A673 (cell line): Measurements from ENCODE around the gene CHIT1. TPM values are rescaled to one million over a fixed set of nuclear protein-coding genes. Genes with fewer than 3 reads are reported as not detected.
"Not testable (repeated sequence)": the region's sequence is repeated elsewhere in the genome, so short reads cannot be mapped to it uniquely, and the experiment has no call there.

Source experiments
- BruUV-seq: library from RNA; stranded (reverse); fragments of 400-500 nt; replicated peaks from 2 replicates; lab custom pipeline; 2021; lab: Mats Ljungman, UMichigan
- CTCF ChIA-PET: fragments of 300-600 bp; sonication (Branson Sonifier 250); formaldehyde crosslinking; loops from one replicate; lab custom pipeline; 2022; ENCODE audit warnings: antibody characterized with exemption; lab: Charles Lee
- POLR2A ChIA-PET: fragments of 300-600 bp; sonication (Branson Sonifier 250); formaldehyde crosslinking; loops from one replicate; lab custom pipeline; 2022; ENCODE audit warnings: antibody characterized with exemption; ENCODE audit not compliant: low non-redundant PET; lab: Charles Lee
- DNase-seq: peaks from one replicate; pipeline ENCODE4 v3.0.0-alpha.2; 2015; ENCODE audit warnings: low spot score
- H3K27ac ChIP-seq: fragments of 200-600 bp; sonication (generic); 2 replicates; pipeline ENCODE4 v1.5.1; 2016; ENCODE audit warnings: mixed run types, low read depth, mild to moderate bottlenecking, mixed read lengths, antibody characterized with exemption, low read length; ENCODE audit not compliant: poor library complexity, severe bottlenecking
- H3K27me3 ChIP-seq: fragments of 200-600 bp; sonication (generic); replicated peaks from 2 replicates; pipeline ENCODE4 v1.6.1; 2017; ENCODE audit warnings: mixed run types, low read depth, mild to moderate bottlenecking, mixed read lengths, antibody characterized with exemption, low read length; ENCODE audit not compliant: insufficient read depth, poor library complexity
- H3K36me3 ChIP-seq: fragments of 200-600 bp; sonication (generic); 2 replicates; pipeline ENCODE4 v1.6.1; 2016; ENCODE audit warnings: mixed run types, mild to moderate bottlenecking, mixed read lengths, antibody characterized with exemption, low read length; ENCODE audit not compliant: insufficient read depth, poor library complexity, severe bottlenecking
- H3K4me1 ChIP-seq: fragments of 200-600 bp; sonication (generic); 2 replicates; pipeline ENCODE4 v1.6.1; 2017; ENCODE audit warnings: mixed run types, mild to moderate bottlenecking, mixed read lengths, antibody characterized with exemption, low read length; ENCODE audit not compliant: insufficient read depth, poor library complexity, severe bottlenecking
- H3K4me3 ChIP-seq: fragments of 200-600 bp; sonication (generic); 2 replicates; pipeline ENCODE4 v1.5.1; 2016; ENCODE audit warnings: low read depth, mixed run types, mild to moderate bottlenecking, mixed read lengths, low read length; ENCODE audit not compliant: poor library complexity, severe bottlenecking
- H3K9me3 ChIP-seq: fragments of 200-600 bp; sonication (generic); 2 replicates; pipeline ENCODE4 v1.6.1; 2016; ENCODE audit warnings: mixed run types, low read depth, mild to moderate bottlenecking, mixed read lengths, antibody characterized with exemption, low read length; ENCODE audit not compliant: poor library complexity, severe bottlenecking
- CTCF ChIP-seq: fragments of 300-800, 200-600 bp; sonication (generic); conservative IDR thresholded peaks from 2 replicates; pipeline ENCODE4 v1.5.1; 2017; ENCODE audit warnings: low read depth, mild to moderate bottlenecking, antibody characterized with exemption, low read length, moderate library complexity, mixed read lengths
- EZH2 ChIP-seq: fragments of 200-600 bp; sonication (generic); IDR thresholded peaks from 2 replicates; pipeline ENCODE4 v1.6.1; 2017; ENCODE audit warnings: borderline replicate concordance, low read depth, mild to moderate bottlenecking, mixed read lengths, antibody characterized with exemption, low read length; ENCODE audit not compliant: poor library complexity, severe bottlenecking
- intact Hi-C: fragments of 100-400 bp; cut with micrococcal nuclease; formaldehyde crosslinking; loops from one replicate; pipeline ENCODE4 v1.10.0; 2022; ENCODE audit not compliant: unreplicated experiment
- total RNA-seq: library from RNA; stranded (reverse); gene quantifications from 2 replicates; pipeline ENCODE4 v1.2.3, GENCODE V29; 2021

CHIT1 gene
- total RNA-seq, 1 experiment from 2014 or later = not detected

GRCh38 chr1:203238535-203238934 is 9.1 kb upstream of the CHIT1 start:
- TF ChIP-seq EZH2 (no peak), CTCF (no peak)
- Histone ChIP-seq H3K9me3 (peaks cover 8% of the 10 kb centered on the region), H3K4me1 (no peaks in the 10 kb centered on the region), H3K36me3 (no peaks in the 10 kb centered on the region), H3K4me3 (no peak overlapping the region), H3K27ac (no peak overlapping the region), H3K27me3 (peaks cover 14% of the 10 kb centered on the region)
- intact Hi-C loops = no loop called here
- ChIA-PET POLR2A (no interaction called here), CTCF (no interaction called here)
- DNase-seq = no peak
- no TSS peak for BruUV-seq

GRCh38 chr1:203234901-203235300 is 5.4 kb upstream of the CHIT1 start:
- CTCF ChIA-PET, DNase-seq, BruUV-seq, H3K4me3 ChIP-seq, H3K27ac ChIP-seq, H3K4me1 ChIP-seq, H3K36me3 ChIP-seq, intact Hi-C loops, POLR2A ChIA-PET, H3K9me3 ChIP-seq: not testable (repeated sequence)
- H3K27me3 ChIP-seq = peaks cover 31% of the 10 kb centered on the region

GRCh38 chr1:203228670-203229069 is 803 bp downstream of the CHIT1 start:
- no peak for TF ChIP-seq EZH2
- no peak for TF ChIP-seq CTCF
- POLR2A ChIA-PET = no interaction called here
- no TSS peak for BruUV-seq
- no peaks in the 10 kb centered on the region for H3K4me1 ChIP-seq
- peaks cover 37% of the 10 kb centered on the region for H3K27me3 ChIP-seq
- intact Hi-C loops = no loop called here
- no peak for DNase-seq
- CTCF ChIA-PET = no interaction called here
- H3K4me3 ChIP-seq = no peak overlapping the region
- H3K36me3 ChIP-seq = no peaks in the 10 kb centered on the region
- H3K27ac ChIP-seq = no peak overlapping the region
- no peaks in the 10 kb centered on the region for H3K9me3 ChIP-seq

- intact Hi-C loops = no loop called here
Measured at GRCh38 chr1:203227371-203228083, 1.9 kb downstream of the CHIT1 start.

More at GRCh38 chr1:203227371-203228083, 1.9 kb downstream of the CHIT1 start:
- Histone ChIP-seq H3K4me1 (no peaks in the 10 kb centered on the region), H3K9me3 (no peaks in the 10 kb centered on the region), H3K36me3 (no peaks in the 10 kb centered on the region), H3K27me3 (peaks cover 29% of the 10 kb centered on the region), H3K4me3 (no peak overlapping the region), H3K27ac (no peak overlapping the region)
- no peak for TF ChIP-seq CTCF
- no peak for TF ChIP-seq EZH2
- POLR2A ChIA-PET = interaction anchor here (0.5 kb wide), 2 partner anchors 90 to 360 kb away, joined by 13 to 21 read pairs; no protein-coding TSS in a partner anchor
- CTCF ChIA-PET = no interaction called here
- no TSS peak for BruUV-seq
- no peak for DNase-seq
